NB4 (cell line): ENCODE results near the gene TNNT3.

ENCODE experiments used
- DNase-seq: peaks from one replicate; pipeline ENCODE4 v3.0.0; 2010; ENCODE audit warnings: low read depth
- H3K4me3 ChIP-seq: one replicate; pipeline ENCODE4 v1.5.1; 2011; ENCODE audit warnings: mild to moderate bottlenecking, low read depth, low read length, moderate library complexity
- CTCF ChIP-seq: IDR thresholded peaks from one replicate; pipeline ENCODE4 v1.5.1; 2012; ENCODE audit warnings: low read depth, low read length
- MAX ChIP-seq: IDR thresholded peaks from 2 replicates; pipeline ENCODE4 v1.6.1; 2011; ENCODE audit warnings: low read depth, low read length
- MYC ChIP-seq: IDR thresholded peaks from 2 replicates; pipeline ENCODE4 v1.6.1; 2011; ENCODE audit warnings: low read depth, low read length
- POLR2A ChIP-seq: IDR thresholded peaks from 2 replicates; pipeline ENCODE4 v1.6.1; 2011; ENCODE audit warnings: mild to moderate bottlenecking; ENCODE audit not compliant: insufficient read length; ENCODE audit errors: extremely low read depth

TNNT3 gene

GRCh38 chr11:1896468-1896867, 23.0 kb upstream of the TNNT3 start:
- DNase-seq: no peak
- H3K4me3 ChIP-seq: no peak overlapping the region
- no peak for TF ChIP-seq CTCF
- no peak for TF ChIP-seq POLR2A
- no peak for TF ChIP-seq MYC
- no peak for TF ChIP-seq MAX

- no peak overlapping the region for H3K4me3 ChIP-seq
- DNase-seq: no peak
- TF ChIP-seq CTCF (no peak), MYC (no peak), POLR2A (no peak), MAX (no peak)
These were observed 22.6 kb upstream of the TNNT3 start for GRCh38 chr11:1896923-1897322.

- no peak overlapping the region for H3K4me3 ChIP-seq
- DNase-seq: no peak
- TF ChIP-seq MYC (no peak), MAX (no peak), CTCF (no peak), POLR2A (no peak)
These were observed 20.4 kb upstream of the TNNT3 start for GRCh38 chr11:1899090-1899489.

GRCh38 chr11:1899686-1900085, 19.8 kb upstream of the TNNT3 start:
- TF ChIP-seq POLR2A: no peak
- TF ChIP-seq MYC: no peak
- no peak for TF ChIP-seq CTCF
- TF ChIP-seq MAX: no peak
- no peak for DNase-seq

GRCh38 chr11:1906181-1906580, 13.3 kb upstream of the TNNT3 start:
- TF ChIP-seq MAX (no peak), POLR2A (no peak), MYC (no peak), CTCF (no peak)
- no peak overlapping the region for H3K4me3 ChIP-seq

More at GRCh38 chr11:1899686-1900085, 19.8 kb upstream of the TNNT3 start:
- H3K4me3 ChIP-seq: no peak overlapping the region

GRCh38 chr11:1906611-1907423, 12.7 kb upstream of the TNNT3 start:
- DNase-seq: no peak
- TF ChIP-seq CTCF: no peak
- TF ChIP-seq MYC: no peak
- TF ChIP-seq MAX: no peak
- no peak for TF ChIP-seq POLR2A
- no peak overlapping the region for H3K4me3 ChIP-seq

More at GRCh38 chr11:1906181-1906580, 13.3 kb upstream of the TNNT3 start:
- no peak for DNase-seq
